T-cell (primary cell): ENCODE measurements around the gene URB1. TPM values are rescaled to one million over a fixed set of nuclear protein-coding genes. Genes with fewer than 3 reads are reported as not detected.

ENCODE experiments used
- total RNA-seq, 35 experiments: library from RNA in 6 of 35; stranded (reverse) in 6 of 35; fragments of 120-200 nt in 1 of 35; gene quantifications; one replicate each; pipeline versions ENCODE4 v1.2.1 to v1.2.4 and lab custom pipeline; 2013 to 2026

URB1 gene
- total RNA-seq, 5 donors from 2014 or later (not counting 1 experiment from before 2014, with no cell fraction given), result 13.4 to 20.2 (median 18.9) TPM

Other genes with a start within 250 kb of the URB1 start
- gene MIS18A, start 114.0 kb downstream of the URB1 start, total RNA-seq, result 1 to 10 TPM; 4.5 to 10.0 (median 9.5) TPM
- gene MRAP, start 94.2 kb downstream of the URB1 start, total RNA-seq, result not detected
- 10 to 100 TPM in 4 of 5 donors, 1 to 10 TPM in 1; 9.7 to 22.1 (median 18.0) TPM for gene EVA1C, start 19.7 kb upstream of the URB1 start, total RNA-seq
- gene TCP10L, start 192.5 kb upstream of the URB1 start, total RNA-seq, result under 1 TPM in 4 of 5 donors, not detected in 1; 0.19 to 0.73 (median 0.39) TPM
- gene CFAP298, start 219.4 kb upstream of the URB1 start, total RNA-seq, result 10 to 100 TPM; 19.5 to 36.8 (median 32.1) TPM